GM12878 (cell line): Measurements from ENCODE around the gene SOX4. TPM values are rescaled to one million over a fixed set of nuclear protein-coding genes. Genes with fewer than 3 reads are reported as not detected.

Experiments
- ATAC-seq: fragments of 200-7000 bp; cut with Tn5 transposase; 3 replicates; pipeline ENCODE4 v1.9.1; 2020; ENCODE audit warnings: mild to moderate bottlenecking, moderate library complexity
- BruUV-seq: library from RNA; stranded (reverse); fragments of 400-500 nt; replicated peaks from 2 replicates; lab custom pipeline; 2021; lab: Mats Ljungman, UMichigan
- CTCF ChIA-PET: fragments of 300-600 bp; sonication (Branson Sonifier 250); formaldehyde crosslinking; extraction: SDS; loops from one replicate; lab custom pipeline; 2021; ENCODE audit warnings: inconsistent platforms; lab: Yijun Ruan, JAX
- POLR2A ChIA-PET: fragments of 350-600 bp; formaldehyde crosslinking; extraction: SDS; loops from one replicate; lab custom pipeline; 2021; ENCODE audit warnings: inconsistent platforms; lab: Charles Lee
- RAD21 ChIA-PET: fragments of 300-600 bp; sonication (Branson Sonifier 250); formaldehyde crosslinking; loops from one replicate; lab custom pipeline; 2023; ENCODE audit warnings: antibody characterized with exemption; ENCODE audit not compliant: unreplicated experiment; lab: Charles Lee
- SMC1A ChIA-PET: fragments of 300-600 bp; sonication (Branson Sonifier 250); formaldehyde crosslinking; loops from one replicate; lab custom pipeline; 2023; ENCODE audit not compliant: unreplicated experiment, uncharacterized antibody; lab: Charles Lee
- DNase-seq: peaks from one replicate; pipeline ENCODE4 v3.0.0-alpha.2; 2011; ENCODE audit warnings: low read depth, low spot score
- FAIRE-seq: peaks from 3 replicates; lab custom pipeline; 2011; peaks lifted over from hg19 to GRCh38; lab: Jason Lieb, UNC
- H2AFZ ChIP-seq: 2 replicates; pipeline ENCODE4 v1.6.0; 2011; ENCODE audit warnings: low read depth, low read length, control low read depth; ENCODE audit not compliant: control insufficient read depth
- H3K27ac ChIP-seq: 2 replicates; pipeline ENCODE4 v1.5.1; 2011; ENCODE audit warnings: control low read depth; ENCODE audit not compliant: control insufficient read depth, insufficient read depth
- H3K27me3 ChIP-seq, 2 experiments: replicated peaks in 1 of 2; 2 replicates each; pipeline versions ENCODE4 v1.6.0 to v1.6.1; 2011; ENCODE audit warnings: low read length in 1 of 2; ENCODE audit not compliant: control insufficient read depth in 2 of 2, insufficient read depth in 2 of 2
- H3K36me3 ChIP-seq, 2 experiments: 2 replicates each; pipeline ENCODE4 v1.5.1; 2011; ENCODE audit warnings: low read length in 1 of 2; ENCODE audit not compliant: control insufficient read depth in 2 of 2, insufficient read depth in 2 of 2
- H3K4me1 ChIP-seq: 2 replicates; pipeline ENCODE4 v1.6.1; 2011; ENCODE audit warnings: mild to moderate bottlenecking, low read length, moderate library complexity, mixed read lengths; ENCODE audit not compliant: control insufficient read depth, insufficient read depth
- H3K4me2 ChIP-seq: 2 replicates; pipeline ENCODE4 v1.6.0; 2011; ENCODE audit warnings: control low read depth; ENCODE audit not compliant: control insufficient read depth, insufficient read depth
- H3K4me3 ChIP-seq: fragments of 200-600 bp; sonication (generic); 2 replicates; pipeline ENCODE4 v1.5.1; 2016
- H3K79me2 ChIP-seq: 2 replicates; pipeline ENCODE4 v1.6.0; 2011; ENCODE audit warnings: low read length; ENCODE audit not compliant: control insufficient read depth, insufficient read depth
- H3K9ac ChIP-seq: 2 replicates; pipeline ENCODE4 v1.8.0; 2011; ENCODE audit warnings: low read length, control low read depth, mixed read lengths; ENCODE audit not compliant: control insufficient read depth, insufficient read depth
- H3K9me3 ChIP-seq: replicated peaks from 3 replicates; pipeline ENCODE4 v1.5.1; 2011; ENCODE audit warnings: mild to moderate bottlenecking, low read length; ENCODE audit not compliant: control insufficient read depth, insufficient read depth
- H4K20me1 ChIP-seq: 2 replicates; pipeline ENCODE4 v1.6.0; 2011; ENCODE audit not compliant: control insufficient read depth, insufficient read depth
- BCL11A ChIP-seq: IDR thresholded peaks from 2 replicates; pipeline ENCODE4 v1.6.1; 2011; ENCODE audit warnings: low read depth, low read length
- BCL3 ChIP-seq: IDR thresholded peaks from 2 replicates; pipeline ENCODE4 v1.6.1; 2011; ENCODE audit warnings: borderline replicate concordance, low read depth, mild to moderate bottlenecking, moderate library complexity, low read length; ENCODE audit not compliant: insufficient read depth, poor library complexity, severe bottlenecking
- BHLHE40 ChIP-seq, 2 experiments: fragments of 450-650 bp in 1 of 2; IDR thresholded peaks; 2 replicates each; pipeline ENCODE4 v1.6.1; 2011 to 2017; ENCODE audit warnings: low read depth in 2 of 2, borderline replicate concordance in 1 of 2, improper control_type of control experiment in 1 of 2, low read length in 1 of 2, mild to moderate bottlenecking in 1 of 2
- BMI1 ChIP-seq: fragments of 450-650 bp; IDR thresholded peaks from 2 replicates; pipeline ENCODE4 v1.6.1; 2016; ENCODE audit warnings: mild to moderate bottlenecking, moderate library complexity, borderline replicate concordance
- DPF2 ChIP-seq: fragments of 450-650 bp; IDR thresholded peaks from 2 replicates; pipeline ENCODE4 v1.6.1; 2017; ENCODE audit warnings: mild to moderate bottlenecking
- ETV6 ChIP-seq, 2 experiments: fragments of 450-650 bp in 1 of 2; IDR thresholded peaks in 1 of 2; conservative IDR thresholded peaks in 1 of 2; 2 replicates each; pipeline ENCODE4 v1.6.1; 2014; ENCODE audit warnings: antibody characterized with exemption in 1 of 2, borderline replicate concordance in 1 of 2, low read depth in 1 of 2, mild to moderate bottlenecking in 1 of 2, moderate library complexity in 1 of 2
- GATAD2B ChIP-seq: fragments of 450-650 bp; conservative IDR thresholded peaks from 2 replicates; pipeline ENCODE4 v1.6.1; 2017; ENCODE audit warnings: low read depth, mild to moderate bottlenecking, moderate library complexity
- HDGF ChIP-seq: fragments of 450-650 bp; IDR thresholded peaks from 2 replicates; pipeline ENCODE4 v1.6.1; 2016; ENCODE audit warnings: antibody characterized with exemption
- JUNB ChIP-seq: IDR thresholded peaks from 2 replicates; pipeline ENCODE4 v1.6.1; 2016; ENCODE audit warnings: antibody characterized with exemption, mild to moderate bottlenecking
- RUNX3 ChIP-seq: IDR thresholded peaks from 2 replicates; pipeline ENCODE4 v1.6.1; 2012; ENCODE audit warnings: low read length, inconsistent platforms
- SMARCA5 ChIP-seq: fragments of 450-650 bp; IDR thresholded peaks from 2 replicates; pipeline ENCODE4 v1.6.1; 2017; ENCODE audit warnings: mild to moderate bottlenecking
- SPI1 ChIP-seq: IDR thresholded peaks from 2 replicates; pipeline ENCODE4 v1.6.1; 2011; ENCODE audit warnings: low read depth, mild to moderate bottlenecking, low read length, moderate library complexity, borderline replicate concordance; ENCODE audit not compliant: insufficient read depth
- ZNF274 ChIP-seq: IDR thresholded peaks from one replicate; pipeline ENCODE4 v1.8.0; 2011; ENCODE audit not compliant: insufficient read length, insufficient read depth
- WGBS: methylation state at CpG from one replicate; pipeline ENCODE4 v1.1.6; 2016; ENCODE audit warnings: low lambda C conversion rate; ENCODE audit not compliant: insufficient replicate concordance, insufficient coverage; ENCODE audit errors: missing lambda C conversion rate; 5-methylcytosine and 5-hydroxymethylcytosine counted together
- in situ Hi-C: fragments of 300-500 bp; cut with MboI; formaldehyde crosslinking; loops from 9 replicates; pipeline ENCODE4 v1.14.3; 2018; ENCODE audit warnings: mixed read lengths
- intact Hi-C: fragments of 100-400 bp; cut with micrococcal nuclease; formaldehyde crosslinking; loops from one replicate; pipeline ENCODE4 v1.14.2; 2022; ENCODE audit not compliant: unreplicated experiment
- polyA plus RNA-seq, 11 experiments: library from polyadenylated mRNA; depleted of rRNA in 4 of 11; unstranded in 6 of 11; stranded (reverse) in 5 of 11; fragments of >200 nt; fragmentation: Nextera tagmentation in 4 of 11; fragmentation: Illumina TruSeq in 1 of 11; extraction: Ambion mirVana in 4 of 11; extraction: Trizol in 1 of 11; gene quantifications; 1 replicate in 1 of 11; 2 replicates in 10 of 11; pipeline versions ENCODE4 v1.2.1 to v1.2.3, GENCODE V29; 2011 to 2016; ENCODE audit warnings: inconsistent platforms in 2 of 11, missing spikeins in 2 of 11, low read depth in 1 of 11
- total RNA-seq, 4 experiments: library from RNA; depleted of rRNA in 3 of 4; stranded (reverse); fragments of >200 nt in 3 of 4; fragmentation: Illumina TruSeq in 1 of 4; extraction: Trizol in 1 of 4; gene quantifications; 2 replicates each; pipeline versions ENCODE4 v1.2.1 to v1.2.3, GENCODE V29; 2013 to 2021
- TF ChIP-seq, protein P1 (sequence below): fragments of 150-350 bp; IDR thresholded peaks from 2 replicates; pipeline ENCODE4 v1.6.1; 2014; ENCODE audit warnings: mild to moderate bottlenecking, low read depth, low read length
- TF ChIP-seq, protein P2 (sequence below): fragments of 450-650 bp; IDR thresholded peaks from 2 replicates; pipeline ENCODE4 v1.6.1; 2017; ENCODE audit warnings: mild to moderate bottlenecking, low read depth, inconsistent platforms; ENCODE audit not compliant: poor library complexity, severe bottlenecking
- TF ChIP-seq, protein P3 (sequence below): fragments of 450-650 bp; IDR thresholded peaks from 2 replicates; pipeline ENCODE4 v1.6.1; 2017; ENCODE audit warnings: mild to moderate bottlenecking

The SOX4 gene
- total and polyA plus RNA-seq, 10 of the 15 experiments (the other 5 are each of a cell fraction or from before 2014, with no cell fraction given): 16.8 to 119 (median 26.5) TPM

DNA sequence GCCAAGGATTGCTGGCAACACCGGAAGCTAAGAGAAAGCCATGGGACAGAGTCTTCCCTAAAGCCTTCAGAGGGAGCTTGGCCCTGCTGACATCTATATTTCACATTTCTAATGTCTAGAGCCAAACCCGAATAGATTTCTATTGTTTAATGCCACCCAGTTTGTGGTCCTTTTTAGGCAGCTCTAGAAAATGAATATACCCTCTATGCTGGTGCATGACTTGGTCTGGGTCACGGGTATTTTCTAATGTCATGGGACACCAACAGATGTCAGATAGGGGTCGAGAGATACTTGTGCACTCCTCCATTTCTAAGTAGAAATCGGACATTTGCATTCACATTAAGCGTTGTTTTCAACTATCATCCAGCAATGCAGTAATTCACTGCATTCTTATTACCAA is 37.0 kb upstream of the SOX4 start:
- Histone ChIP-seq H2AFZ (no peak overlapping the region), H3K9ac (no peak overlapping the region), H3K27me3 (no peaks in the 10 kb centered on the region), H3K9me3 (no peaks in the 10 kb centered on the region), H3K4me1 (no peaks in the 10 kb centered on the region), H3K4me2 (no peak overlapping the region), H4K20me1 (no peaks in the 10 kb centered on the region), H3K79me2 (no peaks in the 10 kb centered on the region), H3K27ac (no peak overlapping the region), H3K4me3 (no peak overlapping the region), H3K36me3 (no peaks in the 10 kb centered on the region)
- TF ChIP-seq HDGF (no peak), BHLHE40 (IDR thresholded peaks at IDR 0.05; ENCODE audit: borderline replicate concordance in 1 of 2, low read depth in 2 of 2, low read length in 1 of 2) (no peak), ETV6 (conservative IDR thresholded peaks at IDR 0.05 in 1 of 2, IDR thresholded peaks at IDR 0.05 in 1 of 2; ENCODE audit: borderline replicate concordance in 1 of 2, low read depth in 1 of 2) (no peak), DPF2 (no peak), BMI1 (no peak), BCL3 (no peak), JUNB (no peak), BCL11A (no peak), ZNF274 (no peak), SPI1 (no peak), RUNX3 (no peak), SMARCA5 (no peak), GATAD2B (no peak)
- TF ChIP-seq, protein P1, sequence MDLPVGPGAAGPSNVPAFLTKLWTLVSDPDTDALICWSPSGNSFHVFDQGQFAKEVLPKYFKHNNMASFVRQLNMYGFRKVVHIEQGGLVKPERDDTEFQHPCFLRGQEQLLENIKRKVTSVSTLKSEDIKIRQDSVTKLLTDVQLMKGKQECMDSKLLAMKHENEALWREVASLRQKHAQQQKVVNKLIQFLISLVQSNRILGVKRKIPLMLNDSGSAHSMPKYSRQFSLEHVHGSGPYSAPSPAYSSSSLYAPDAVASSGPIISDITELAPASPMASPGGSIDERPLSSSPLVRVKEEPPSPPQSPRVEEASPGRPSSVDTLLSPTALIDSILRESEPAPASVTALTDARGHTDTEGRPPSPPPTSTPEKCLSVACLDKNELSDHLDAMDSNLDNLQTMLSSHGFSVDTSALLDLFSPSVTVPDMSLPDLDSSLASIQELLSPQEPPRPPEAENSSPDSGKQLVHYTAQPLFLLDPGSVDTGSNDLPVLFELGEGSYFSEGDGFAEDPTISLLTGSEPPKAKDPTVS: no peak
- TF ChIP-seq, protein P2, sequence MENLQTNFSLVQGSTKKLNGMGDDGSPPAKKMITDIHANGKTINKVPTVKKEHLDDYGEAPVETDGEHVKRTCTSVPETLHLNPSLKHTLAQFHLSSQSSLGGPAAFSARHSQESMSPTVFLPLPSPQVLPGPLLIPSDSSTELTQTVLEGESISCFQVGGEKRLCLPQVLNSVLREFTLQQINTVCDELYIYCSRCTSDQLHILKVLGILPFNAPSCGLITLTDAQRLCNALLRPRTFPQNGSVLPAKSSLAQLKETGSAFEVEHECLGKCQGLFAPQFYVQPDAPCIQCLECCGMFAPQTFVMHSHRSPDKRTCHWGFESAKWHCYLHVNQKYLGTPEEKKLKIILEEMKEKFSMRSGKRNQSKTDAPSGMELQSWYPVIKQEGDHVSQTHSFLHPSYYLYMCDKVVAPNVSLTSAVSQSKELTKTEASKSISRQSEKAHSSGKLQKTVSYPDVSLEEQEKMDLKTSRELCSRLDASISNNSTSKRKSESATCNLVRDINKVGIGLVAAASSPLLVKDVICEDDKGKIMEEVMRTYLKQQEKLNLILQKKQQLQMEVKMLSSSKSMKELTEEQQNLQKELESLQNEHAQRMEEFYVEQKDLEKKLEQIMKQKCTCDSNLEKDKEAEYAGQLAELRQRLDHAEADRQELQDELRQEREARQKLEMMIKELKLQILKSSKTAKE: no peak
- TF ChIP-seq, protein P3, sequence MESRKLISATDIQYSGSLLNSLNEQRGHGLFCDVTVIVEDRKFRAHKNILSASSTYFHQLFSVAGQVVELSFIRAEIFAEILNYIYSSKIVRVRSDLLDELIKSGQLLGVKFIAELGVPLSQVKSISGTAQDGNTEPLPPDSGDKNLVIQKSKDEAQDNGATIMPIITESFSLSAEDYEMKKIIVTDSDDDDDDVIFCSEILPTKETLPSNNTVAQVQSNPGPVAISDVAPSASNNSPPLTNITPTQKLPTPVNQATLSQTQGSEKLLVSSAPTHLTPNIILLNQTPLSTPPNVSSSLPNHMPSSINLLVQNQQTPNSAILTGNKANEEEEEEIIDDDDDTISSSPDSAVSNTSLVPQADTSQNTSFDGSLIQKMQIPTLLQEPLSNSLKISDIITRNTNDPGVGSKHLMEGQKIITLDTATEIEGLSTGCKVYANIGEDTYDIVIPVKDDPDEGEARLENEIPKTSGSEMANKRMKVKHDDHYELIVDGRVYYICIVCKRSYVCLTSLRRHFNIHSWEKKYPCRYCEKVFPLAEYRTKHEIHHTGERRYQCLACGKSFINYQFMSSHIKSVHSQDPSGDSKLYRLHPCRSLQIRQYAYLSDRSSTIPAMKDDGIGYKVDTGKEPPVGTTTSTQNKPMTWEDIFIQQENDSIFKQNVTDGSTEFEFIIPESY: no peak
- DNase-seq (no peak), FAIRE-seq (no peak), ATAC-seq (no peak)
- WGBS: 17% methylated on average over 6 of the region's 6 CpGs
- CTCF ChIA-PET: no interaction called here
- intact Hi-C loops (no loop called here), in situ Hi-C loops (no loop called here)
- BruUV-seq: no TSS peak
- POLR2A ChIA-PET: no interaction called here
- RAD21 ChIA-PET: no interaction called here
- SMC1A ChIA-PET: interaction anchor here (1.0 kb wide), 1 partner anchor 9 kb away, joined by 3 read pairs; no protein-coding TSS in a partner anchor
